ENCODE measurements around the gene RAPGEF4.
A peak's percentile ranks its signal among the peaks of the same experiment; 100 is the strongest.

The RAPGEF4 gene

GRCh38 chr2:172865422-172865821 is 129.8 kb downstream of the RAPGEF4 start:
- peak; percentile 31; the same call in 1 of the 2 replicates for TF ChIP-seq CTCF (IDR thresholded peaks at IDR 0.05; ENCODE audit: low read depth, low read length)
- Histone ChIP-seq H3K4me1 (no peaks in the 10 kb centered on the region; the same call in 1 of the 2 replicates), H3K9me3 (no peaks in the 10 kb centered on the region), H3K27me3 (no peaks in the 10 kb centered on the region), H3K4me3 (ENCODE audit: low read depth, low read length) (no peak overlapping the region), H3K36me3 (no peaks in the 10 kb centered on the region)
- no peak for DNase-seq

GRCh38 chr2:172869861-172870260 is 134.2 kb downstream of the RAPGEF4 start:
- no peaks in the 10 kb centered on the region for H3K4me1 ChIP-seq
- no peak overlapping the region for H3K4me3 ChIP-seq (ENCODE audit: low read depth, low read length)
- TF ChIP-seq CTCF (IDR thresholded peaks at IDR 0.05; ENCODE audit: low read depth, low read length) = no peak
- H3K9me3 ChIP-seq = no peaks in the 10 kb centered on the region
- no peaks in the 10 kb centered on the region for H3K36me3 ChIP-seq
- H3K27me3 ChIP-seq = no peaks in the 10 kb centered on the region
- DNase-seq = no peak

GRCh38 chr2:172870396-172870795 is 134.8 kb downstream of the RAPGEF4 start:
- Histone ChIP-seq H3K36me3 (no peaks in the 10 kb centered on the region), H3K27me3 (no peaks in the 10 kb centered on the region), H3K4me1 (no peaks in the 10 kb centered on the region), H3K4me3 (ENCODE audit: low read depth, low read length) (no peak overlapping the region), H3K9me3 (no peaks in the 10 kb centered on the region)
- no peak for TF ChIP-seq CTCF (IDR thresholded peaks at IDR 0.05; ENCODE audit: low read depth, low read length)
- DNase-seq = no peak

GRCh38 chr2:172877826-172878225 is 142.2 kb downstream of the RAPGEF4 start:
- Histone ChIP-seq H3K27me3 (no peaks in the 10 kb centered on the region), H3K9me3 (no peaks in the 10 kb centered on the region), H3K4me3 (ENCODE audit: low read depth, low read length) (no peak overlapping the region), H3K4me1 (no peaks in the 10 kb centered on the region), H3K36me3 (no peaks in the 10 kb centered on the region)
- no peak for TF ChIP-seq CTCF (IDR thresholded peaks at IDR 0.05; ENCODE audit: low read depth, low read length)
- no peak for DNase-seq

- Histone ChIP-seq H3K27me3 (no peaks in the 10 kb centered on the region), H3K4me1 (no peaks in the 10 kb centered on the region), H3K4me3 (ENCODE audit: low read depth, low read length) (no peak overlapping the region), H3K9me3 (no peaks in the 10 kb centered on the region), H3K36me3 (no peaks in the 10 kb centered on the region)
- DNase-seq = no peak
- no peak for TF ChIP-seq CTCF (IDR thresholded peaks at IDR 0.05; ENCODE audit: low read depth, low read length)
These were observed 142.6 kb downstream of the RAPGEF4 start for GRCh38 chr2:172878260-172878659.

GRCh38 chr2:172884336-172884735 is 148.7 kb downstream of the RAPGEF4 start:
- Histone ChIP-seq H3K9me3 (no peaks in the 10 kb centered on the region), H3K4me1 (no peaks in the 10 kb centered on the region; the same call in 1 of the 2 replicates), H3K36me3 (no peaks in the 10 kb centered on the region), H3K27me3 (no peaks in the 10 kb centered on the region), H3K4me3 (ENCODE audit: low read depth, low read length) (no peak overlapping the region)
- DNase-seq = no peak
- no peak for TF ChIP-seq CTCF (IDR thresholded peaks at IDR 0.05; ENCODE audit: low read depth, low read length)

All from BE2C (cell line).